B cell (primary cell): ENCODE results near the gene ZP4. TPM values are rescaled to one million over a fixed set of nuclear protein-coding genes. Genes with fewer than 3 reads are reported as not detected.

Experiments used
- ATAC-seq: fragments of 200-7000 bp; cut with Tn5 transposase; one replicate; pipeline ENCODE4 v1.10.0; 2021; ENCODE audit warnings: low read depth, mild to moderate bottlenecking, moderate number of reproducible peaks, moderate library complexity
- CTCF ChIA-PET: fragments of 350-600 bp; sonication (Branson Sonifier 250); formaldehyde crosslinking; loops from one replicate; lab custom pipeline; 2021; ENCODE audit warnings: antibody characterized with exemption, inconsistent platforms; lab: Charles Lee
- POLR2A ChIA-PET: fragments of 350-600 bp; sonication (Branson Sonifier 250); formaldehyde crosslinking; loops from one replicate; lab custom pipeline; 2021; ENCODE audit warnings: antibody characterized with exemption; lab: Charles Lee
- DNase-seq: peaks from one replicate; pipeline ENCODE4 v3.0.0; 2013
- H2AFZ ChIP-seq: 2 replicates; pipeline ENCODE4 v1.6.1; 2012; ENCODE audit warnings: mild to moderate bottlenecking, low read depth, low read length; ENCODE audit not compliant: insufficient read depth, poor library complexity, severe bottlenecking
- H3K27ac ChIP-seq, 2 donors: 1 replicate in 1 of 2; 2 replicates in 1 of 2; pipeline ENCODE4 v1.5.1; 2012 to 2013; ENCODE audit warnings: low read length in 2 of 2, mild to moderate bottlenecking in 2 of 2, moderate library complexity in 1 of 2
- H3K27me3 ChIP-seq, 4 experiments: fragments of 200-600 bp in 1 of 4; sonication (generic) in 1 of 4; replicated peaks in 1 of 4; 1 replicate in 2 of 4; 2 replicates in 2 of 4; pipeline versions ENCODE4 v1.6.1 to v1.7.0; 2013 to 2016; ENCODE audit warnings: low read length in 3 of 4, mild to moderate bottlenecking in 2 of 4, mixed read lengths in 1 of 4, moderate library complexity in 1 of 4; ENCODE audit not compliant: insufficient read depth in 4 of 4, control insufficient read depth in 3 of 4; ENCODE audit errors: control extremely low read depth in 1 of 4
- H3K36me3 ChIP-seq, 2 experiments: replicated peaks in 1 of 2; 1 replicate in 1 of 2; 2 replicates in 1 of 2; pipeline versions ENCODE4 v1.6.1 to v1.7.1; 2013; ENCODE audit warnings: low read length in 1 of 2; ENCODE audit not compliant: insufficient read depth in 2 of 2, control insufficient read depth in 1 of 2; ENCODE audit errors: control extremely low read depth in 1 of 2, extremely low read depth in 1 of 2
- H3K4me1 ChIP-seq, 2 donors: fragments of 200-600 bp in 1 of 2; sonication (generic) in 1 of 2; 1 replicate in 1 of 2; 2 replicates in 1 of 2; pipeline versions ENCODE4 v1.5.1 to v1.6.1; 2013 to 2017; ENCODE audit warnings: low read length in 2 of 2; ENCODE audit not compliant: control insufficient read depth in 2 of 2, insufficient read depth in 2 of 2
- H3K4me2 ChIP-seq: replicated peaks from 2 replicates; pipeline ENCODE3; 2012; ENCODE audit warnings: mild to moderate bottlenecking, low read depth, low read length; ENCODE audit not compliant: poor library complexity, severe bottlenecking
- H3K4me3 ChIP-seq, 5 experiments: fragments of 200-600 bp in 1 of 5; sonication (generic) in 1 of 5; 1 replicate in 3 of 5; 2 replicates in 2 of 5; pipeline versions ENCODE4 v1.5.1 to v1.7.0; 2011 to 2016; ENCODE audit warnings: low read length in 4 of 5, mild to moderate bottlenecking in 4 of 5, low read depth in 2 of 5, control low read depth in 1 of 5, moderate library complexity in 1 of 5; ENCODE audit not compliant: insufficient read depth in 1 of 5; ENCODE audit errors: control extremely low read depth in 1 of 5, extremely low read depth in 1 of 5
- H3K79me2 ChIP-seq: fragments of 200-600 bp; sonication (generic); one replicate; pipeline ENCODE4 v1.6.0; 2016; ENCODE audit warnings: low read length; ENCODE audit not compliant: control insufficient read depth, insufficient read depth
- H3K9ac ChIP-seq: fragments of 200-600 bp; sonication (generic); 2 replicates; pipeline ENCODE4 v1.6.1; 2017; ENCODE audit warnings: mild to moderate bottlenecking, low read length, moderate library complexity
- H3K9me3 ChIP-seq, 3 donors: one replicate each; pipeline versions ENCODE4 v1.6.1 to v1.7.1; 2013; ENCODE audit warnings: low read length in 2 of 3; ENCODE audit not compliant: control insufficient read depth in 2 of 3, insufficient read depth in 1 of 3; ENCODE audit errors: control extremely low read depth in 1 of 3
- H4K20me1 ChIP-seq: 2 replicates; pipeline ENCODE4 v1.6.0; 2012; ENCODE audit warnings: mild to moderate bottlenecking, low read length; ENCODE audit not compliant: insufficient read depth, control insufficient read depth, poor library complexity, severe bottlenecking
- H3K27ac Mint-ChIP-seq: one replicate; pipeline ENCODE4 v1.8.0; 2021; ENCODE audit warnings: mixed read lengths
- H3K27me3 Mint-ChIP-seq: one replicate; pipeline ENCODE4 v1.8.0; 2021; ENCODE audit warnings: mixed read lengths
- H3K4me1 Mint-ChIP-seq: one replicate; pipeline ENCODE4 v1.8.0; 2021; ENCODE audit warnings: mixed read lengths
- H3K4me3 Mint-ChIP-seq: one replicate; pipeline ENCODE4 v1.8.0; 2021; ENCODE audit warnings: mixed read lengths
- H3K9me3 Mint-ChIP-seq: one replicate; pipeline ENCODE4 v1.8.0; 2022; ENCODE audit warnings: mixed read lengths; ENCODE audit not compliant: insufficient read depth
- EZH2 ChIP-seq: IDR thresholded peaks from 2 replicates; pipeline ENCODE4 v1.6.1; 2012; ENCODE audit warnings: borderline replicate concordance, low read depth, mild to moderate bottlenecking, moderate library complexity, low read length; ENCODE audit not compliant: insufficient read depth, poor library complexity, severe bottlenecking
- WGBS: methylation state at CpG from one replicate; pipeline ENCODE4 v1.1.5; 2013; ENCODE audit warnings: missing lambda C conversion rate; ENCODE audit not compliant: insufficient coverage; 5-methylcytosine and 5-hydroxymethylcytosine counted together
- intact Hi-C: fragments of 100-400 bp; cut with micrococcal nuclease; formaldehyde crosslinking; loops from one replicate; pipeline ENCODE4 v1.10.0; 2022
- polyA plus RNA-seq: library from polyadenylated mRNA; depleted of rRNA; stranded (reverse); fragments of >200 nt; gene quantifications from 2 replicates; pipeline ENCODE4 v1.2.3, GENCODE V29; 2012
- total RNA-seq, 2 donors: library from RNA; stranded (reverse); fragments of 120-200 nt in 1 of 2; gene quantifications; 1 replicate in 1 of 2; 2 replicates in 1 of 2; pipeline versions ENCODE4 v1.2.3 to v1.2.4, GENCODE V29; 2013 to 2022
- TF ChIP-seq, protein P1 (sequence below): fragments of 200-600 bp; IDR thresholded peaks from one replicate; pipeline ENCODE4 v1.8.0; 2022; ENCODE audit warnings: antibody characterized with exemption, mild to moderate bottlenecking

Gene ZP4
- total and polyA plus RNA-seq, 2 donors (not counting 1 experiment from before 2014, with no cell fraction given): not detected

DNA sequence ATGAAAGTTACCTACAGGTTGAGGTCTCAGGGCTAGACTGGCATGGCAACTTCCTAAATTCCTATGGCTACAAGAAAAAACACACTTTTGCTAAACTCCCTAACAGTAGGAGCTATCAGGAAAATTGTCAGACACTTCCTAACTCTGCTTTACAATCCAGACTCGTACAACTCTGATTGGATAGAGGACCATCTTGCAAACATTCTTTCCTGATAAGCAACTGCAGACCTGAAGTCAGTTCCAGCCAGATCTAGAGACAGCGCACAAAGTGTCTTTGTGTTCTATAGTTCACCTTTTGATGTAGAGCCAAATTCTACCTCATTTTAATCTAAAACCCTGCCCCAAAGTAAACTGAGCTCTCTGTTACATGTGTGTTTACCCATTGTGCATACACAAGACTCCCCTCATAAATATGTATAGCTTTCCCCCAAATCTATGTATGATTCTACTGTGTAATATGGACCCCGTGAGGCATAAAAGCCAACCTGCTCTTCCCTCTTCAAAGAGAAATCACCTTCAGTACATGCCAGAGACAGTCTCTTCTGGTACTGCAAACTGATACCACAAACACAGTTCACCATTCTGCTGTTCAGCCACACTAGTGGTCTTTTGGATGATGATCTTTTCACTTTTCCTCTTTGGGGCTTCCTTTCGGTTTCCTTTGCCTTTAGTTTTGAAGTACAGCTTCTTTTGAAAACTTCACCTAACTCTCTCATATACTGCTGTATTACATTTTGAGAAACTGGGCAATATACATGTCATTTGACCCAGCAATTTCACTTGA, 21.7 kb downstream of the ZP4 start:
- TF ChIP-seq, protein P1, sequence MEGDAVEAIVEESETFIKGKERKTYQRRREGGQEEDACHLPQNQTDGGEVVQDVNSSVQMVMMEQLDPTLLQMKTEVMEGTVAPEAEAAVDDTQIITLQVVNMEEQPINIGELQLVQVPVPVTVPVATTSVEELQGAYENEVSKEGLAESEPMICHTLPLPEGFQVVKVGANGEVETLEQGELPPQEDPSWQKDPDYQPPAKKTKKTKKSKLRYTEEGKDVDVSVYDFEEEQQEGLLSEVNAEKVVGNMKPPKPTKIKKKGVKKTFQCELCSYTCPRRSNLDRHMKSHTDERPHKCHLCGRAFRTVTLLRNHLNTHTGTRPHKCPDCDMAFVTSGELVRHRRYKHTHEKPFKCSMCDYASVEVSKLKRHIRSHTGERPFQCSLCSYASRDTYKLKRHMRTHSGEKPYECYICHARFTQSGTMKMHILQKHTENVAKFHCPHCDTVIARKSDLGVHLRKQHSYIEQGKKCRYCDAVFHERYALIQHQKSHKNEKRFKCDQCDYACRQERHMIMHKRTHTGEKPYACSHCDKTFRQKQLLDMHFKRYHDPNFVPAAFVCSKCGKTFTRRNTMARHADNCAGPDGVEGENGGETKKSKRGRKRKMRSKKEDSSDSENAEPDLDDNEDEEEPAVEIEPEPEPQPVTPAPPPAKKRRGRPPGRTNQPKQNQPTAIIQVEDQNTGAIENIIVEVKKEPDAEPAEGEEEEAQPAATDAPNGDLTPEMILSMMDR: no peak
- no peak for TF ChIP-seq EZH2
- ATAC-seq (no peak), DNase-seq (no peak)
- H3K9me3 Mint-ChIP-seq: no peaks in the 10 kb centered on the region
- Histone ChIP-seq H3K27ac (no peak overlapping the region), H4K20me1 (no peaks in the 10 kb centered on the region), H3K9me3 (peaks cover 0 to 5% (median 0%) of the 10 kb centered on the region in 3 donors), H3K4me3 (no peak overlapping the region), H3K4me2 (no peak overlapping the region), H3K79me2 (no peaks in the 10 kb centered on the region), H3K9ac (no peak overlapping the region), H2AFZ (no peak overlapping the region), H3K27me3 (peaks cover 0 to 2% (median 0%) of the 10 kb centered on the region in 4 experiments), H3K4me1 (peaks cover 0 to 5% of the 10 kb centered on the region in 2 donors), H3K36me3 (no peaks in the 10 kb centered on the region)
- intact Hi-C loops: no loop called here
- no peak overlapping the region for H3K4me3 Mint-ChIP-seq
- no peak overlapping the region for H3K27ac Mint-ChIP-seq
- CTCF ChIA-PET: no interaction called here
- peaks cover 2% of the 10 kb centered on the region for H3K27me3 Mint-ChIP-seq
- 75% methylated on average over 3 of the region's 4 CpGs for WGBS
- H3K4me1 Mint-ChIP-seq: no peaks in the 10 kb centered on the region
- POLR2A ChIA-PET: no interaction called here

DNA sequence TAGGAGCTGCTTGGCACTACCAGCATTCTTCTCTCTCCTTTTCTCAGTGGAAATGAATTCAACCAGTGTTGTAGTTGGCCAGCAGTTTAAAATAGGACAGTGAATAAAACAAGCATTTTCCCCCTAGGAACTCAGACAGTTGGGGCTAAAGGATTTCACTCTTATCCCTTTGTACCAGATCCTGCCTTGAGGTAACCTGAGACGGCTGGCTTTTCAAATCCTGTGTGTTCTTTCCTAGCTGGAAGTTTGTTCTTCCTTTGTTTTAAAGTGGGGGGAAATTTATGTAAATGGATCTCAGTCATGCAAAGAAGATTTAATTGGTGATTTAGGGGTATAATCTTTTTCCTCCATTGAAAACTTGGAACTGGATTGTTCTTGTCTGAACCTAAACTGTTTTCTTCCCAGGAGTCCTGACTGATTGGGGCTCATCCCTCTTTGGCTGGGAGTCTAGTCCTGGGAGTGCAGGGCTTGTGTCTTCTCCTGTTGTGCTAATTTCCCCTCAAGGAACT, 23.3 kb downstream of the ZP4 start:
- no peaks in the 10 kb centered on the region for H4K20me1 ChIP-seq
- intact Hi-C loops: no loop called here
- H3K4me3 Mint-ChIP-seq: no peak overlapping the region
- no peaks in the 10 kb centered on the region for H3K4me1 Mint-ChIP-seq
- DNase-seq (no peak), ATAC-seq (no peak)
- no peaks in the 10 kb centered on the region for H3K9me3 Mint-ChIP-seq
- H3K4me3 ChIP-seq: no peak overlapping the region
- POLR2A ChIA-PET: no interaction called here
- H3K27ac ChIP-seq: no peak overlapping the region
- peaks cover 0 to 10% (median 0%) of the 10 kb centered on the region in 3 donors for H3K9me3 ChIP-seq
- H3K79me2 ChIP-seq: no peaks in the 10 kb centered on the region
- no peak overlapping the region for H3K4me2 ChIP-seq
- peaks cover 0 to 2% (median 0%) of the 10 kb centered on the region in 4 experiments for H3K27me3 ChIP-seq
- no peak overlapping the region for H3K27ac Mint-ChIP-seq
- H3K9ac ChIP-seq: no peak overlapping the region
- TF ChIP-seq, protein P1: no peak
- no peak for TF ChIP-seq EZH2
- peaks cover 0 to 5% of the 10 kb centered on the region in 2 donors for H3K4me1 ChIP-seq
- no peak overlapping the region for H2AFZ ChIP-seq
- CTCF ChIA-PET: no interaction called here
- no CpG with 5 or more reads among the region's 1 CpG for WGBS
- H3K27me3 Mint-ChIP-seq: peaks cover 5% of the 10 kb centered on the region
- no peaks in the 10 kb centered on the region for H3K36me3 ChIP-seq
